H4 (cell line): ENCODE results near the gene ARHGEF35. TPM values are rescaled to one million over a fixed set of nuclear protein-coding genes. Genes with fewer than 3 reads are reported as not detected.
"Not testable (repeated sequence)": the region's sequence is repeated elsewhere in the genome, so short reads cannot be mapped to it uniquely, and the experiment has no call there.

Experiments used
- DNase-seq: peaks from one replicate; pipeline ENCODE4 v3.0.0-alpha.2; 2015; ENCODE audit warnings: low spot score
- total RNA-seq: library from RNA; depleted of rRNA; stranded (reverse); fragments of >200 nt; shearing (Covaris generic); gene quantifications from 2 replicates; pipeline ENCODE4 v1.2.3, GENCODE V29; 2014; rRNA removed

ARHGEF35 gene
- total RNA-seq, 1 experiment from 2014 or later: 0.93 TPM

DNA sequence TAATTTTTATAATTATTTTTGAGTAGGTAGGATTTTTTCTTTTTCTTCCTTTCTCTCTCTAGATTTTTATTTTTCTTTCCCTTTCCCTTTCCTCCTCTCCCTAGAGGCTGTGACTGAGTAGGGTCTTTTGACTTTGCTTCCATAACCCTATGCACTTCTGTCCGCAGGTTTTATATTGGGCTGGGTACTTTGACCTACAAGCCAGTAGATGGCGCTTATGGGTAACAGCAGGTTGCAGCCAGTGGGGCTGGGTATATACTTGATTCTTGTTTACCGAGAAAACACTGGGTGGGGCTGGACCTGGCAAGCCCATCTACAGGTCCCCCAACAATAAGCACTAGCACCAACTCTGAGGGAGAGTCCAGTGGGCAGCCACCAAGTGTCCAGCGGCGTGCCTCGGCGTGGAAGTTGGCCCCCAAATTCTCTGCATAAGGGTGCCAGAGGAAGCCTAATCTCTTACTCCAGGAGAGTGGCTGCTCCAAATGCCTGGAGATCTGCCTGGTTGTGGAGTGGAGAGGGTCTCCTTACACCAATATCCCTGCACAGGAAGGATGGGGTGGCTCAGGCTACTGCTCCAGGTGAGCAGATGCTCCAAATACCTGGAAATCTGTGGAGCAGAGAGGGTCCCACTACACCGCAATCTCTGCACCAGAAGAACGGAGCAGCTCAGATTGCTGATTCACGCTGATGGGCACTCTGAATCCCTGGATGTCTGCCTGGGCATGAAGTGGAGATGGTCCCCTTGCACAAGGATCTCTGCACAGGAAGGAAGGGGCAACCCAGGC, 17.1 kb downstream of the ARHGEF35 start:
- DNase-seq: not testable (repeated sequence)

- no peak for DNase-seq
Measured at GRCh38 chr7:144174613-144175012, 21.0 kb downstream of the ARHGEF35 start.

DNA sequence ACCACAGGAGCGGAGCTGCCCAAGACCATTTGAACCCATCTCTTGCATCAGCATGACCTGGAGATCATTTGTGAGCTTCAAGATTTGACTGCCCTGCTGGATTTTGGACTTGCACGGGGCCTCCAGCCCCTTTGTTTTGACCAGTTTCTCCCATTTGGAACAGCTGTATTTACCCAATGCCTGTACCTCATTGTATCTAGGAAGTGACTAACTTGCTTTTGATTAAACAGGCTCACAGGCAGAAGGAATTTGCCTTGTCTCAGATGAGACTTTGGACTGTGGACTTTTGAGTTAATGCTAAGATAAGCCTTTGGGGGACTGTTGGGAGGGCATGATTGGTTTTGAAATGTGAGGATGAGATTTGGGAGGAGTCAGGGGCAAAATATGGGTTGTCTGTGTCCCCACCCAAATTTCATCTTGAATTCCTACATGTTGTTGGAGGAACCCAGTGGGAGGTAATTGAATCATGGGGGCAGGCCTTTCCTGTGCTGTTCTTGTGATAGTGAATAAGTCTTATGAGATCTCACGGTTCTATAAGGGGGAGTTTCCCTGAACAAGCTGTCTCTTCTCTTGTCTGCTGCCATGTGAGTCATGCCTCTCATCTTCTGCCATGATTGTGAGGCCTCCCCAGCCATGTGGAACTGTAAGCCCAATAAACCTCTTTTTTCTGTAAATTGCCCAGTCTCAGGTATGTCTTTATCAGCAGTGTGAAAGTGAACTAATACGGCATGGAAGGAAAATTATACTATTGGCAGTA, 23.9 kb downstream of the ARHGEF35 start:
- not testable (repeated sequence) for DNase-seq

DNA sequence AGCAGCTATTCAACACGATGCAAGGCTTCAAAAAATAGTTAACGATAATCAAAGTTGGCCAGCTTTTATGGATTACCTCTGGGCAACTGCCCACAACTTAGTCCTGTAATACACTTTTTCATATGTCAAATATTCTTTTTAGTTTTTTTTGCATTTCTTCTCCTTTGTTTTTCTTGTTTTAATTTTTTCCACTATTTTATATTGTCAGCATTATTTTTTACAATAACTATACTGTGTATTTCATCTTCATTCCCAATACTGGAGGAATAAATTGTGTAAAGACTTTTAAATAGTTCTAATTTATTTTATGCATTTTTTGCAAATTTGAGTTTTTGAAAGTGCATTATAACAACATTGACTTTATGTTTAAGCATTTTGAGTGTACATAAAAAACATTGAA, 30.8 kb downstream of the ARHGEF35 start:
- DNase-seq: no peak

- DNase-seq: no peak
Measured at GRCh38 chr7:144158861-144159260, 36.8 kb downstream of the ARHGEF35 start.

DNA sequence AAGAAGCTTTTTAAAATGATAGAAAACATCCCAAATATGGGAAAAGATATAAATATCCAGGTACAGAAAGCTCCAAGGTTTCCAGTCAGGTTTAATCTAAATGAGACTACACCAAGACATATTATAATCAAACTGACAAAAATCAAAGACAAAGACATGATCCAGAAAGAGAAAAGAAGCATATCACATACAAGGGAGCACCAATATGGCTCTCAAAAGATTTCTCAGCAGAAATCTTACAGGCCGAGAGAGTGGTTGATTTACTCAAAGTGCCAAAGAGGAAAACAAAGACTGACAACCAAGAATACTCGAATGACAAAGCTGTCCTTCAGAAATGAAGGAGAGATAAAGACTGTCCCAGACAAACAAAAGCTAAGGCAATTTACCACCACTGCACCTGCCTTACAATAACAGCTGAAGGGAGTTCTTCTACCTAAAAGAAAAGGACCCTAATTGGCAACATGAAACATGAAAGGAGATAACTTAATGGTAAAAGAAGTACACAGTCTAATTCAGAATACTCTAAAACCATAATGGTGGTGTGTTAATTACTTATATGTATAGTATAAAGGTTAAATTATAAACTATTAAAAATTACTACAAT, 47.3 kb downstream of the ARHGEF35 start:
- no peak for DNase-seq

DNA sequence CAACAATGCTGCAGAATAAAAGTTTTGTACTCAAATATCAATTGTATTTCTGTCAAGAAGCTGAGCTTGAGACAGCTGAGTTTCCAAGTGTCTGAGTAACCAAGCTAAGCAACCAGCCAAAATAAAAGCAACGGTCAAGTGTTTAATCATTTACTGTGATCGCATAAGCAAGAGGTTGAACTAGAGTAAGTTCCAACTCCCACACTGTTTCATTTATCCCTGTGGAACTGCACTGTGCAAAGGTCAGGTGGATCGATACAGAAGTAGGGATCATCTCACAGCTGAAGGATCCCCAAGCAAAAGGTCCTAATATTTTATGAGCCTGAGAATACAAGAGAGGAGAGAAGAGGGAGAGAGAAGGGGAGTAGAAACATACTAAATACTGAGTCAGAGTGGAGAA, 51.2 kb downstream of the ARHGEF35 start:
- DNase-seq: no peak

- DNase-seq: no peak
Measured at GRCh38 chr7:144142187-144142586, 53.4 kb downstream of the ARHGEF35 start.

- DNase-seq: no peak
Measured at GRCh38 chr7:144137501-144137900, 58.1 kb downstream of the ARHGEF35 start.

Other genes starting within 250 kb of the ARHGEF35 start
- gene OR2F1, start 241.0 kb downstream of the ARHGEF35 start, total RNA-seq: not detected in 2 replicates
- not detected in 2 replicates for gene OR6B1, start 195.5 kb downstream of the ARHGEF35 start, total RNA-seq
- not detected in 2 replicates for gene OR2A5, start 146.9 kb downstream of the ARHGEF35 start, total RNA-seq
- gene OR2A25, start 126.0 kb downstream of the ARHGEF35 start, total RNA-seq: not detected in 2 replicates
- gene OR2A12, start 109.6 kb downstream of the ARHGEF35 start, total RNA-seq: not detected in 2 replicates
- gene OR2A2, start 86.2 kb downstream of the ARHGEF35 start, total RNA-seq: not detected in 2 replicates
- not detected in 2 replicates for gene OR2A14, start 72.7 kb downstream of the ARHGEF35 start, total RNA-seq
- 0.15 and 0.16 TPM in 2 replicates for gene CTAGE4, start 12.4 kb downstream of the ARHGEF35 start, total RNA-seq
- not detected in 2 replicates for gene OR2A42, start 43.8 kb upstream of the ARHGEF35 start, total RNA-seq
- not detected in 2 replicates for gene OR2A7, start 69.0 kb upstream of the ARHGEF35 start, total RNA-seq
- 0.16 and 0.17 TPM in 2 replicates for gene CTAGE8, start 73.5 kb upstream of the ARHGEF35 start, total RNA-seq
- gene OR2A1, start 116.6 kb upstream of the ARHGEF35 start, total RNA-seq: not detected in 2 replicates
- gene ARHGEF5, start 159.6 kb upstream of the ARHGEF35 start, total RNA-seq: 2.2 and 2.3 TPM in 2 replicates
- not detected in 2 replicates for gene NOBOX, start 207.9 kb upstream of the ARHGEF35 start, total RNA-seq